ENCODE measurements around the gene RALGAPA1. TPM values are rescaled to one million over a fixed set of nuclear protein-coding genes. Genes with fewer than 3 reads are reported as not detected.
A peak's percentile ranks its signal among the peaks of the same experiment; 100 is the strongest.

RALGAPA1 gene
- total and polyA plus RNA-seq, 2 donors (not counting 1 experiment from before 2014, with no cell fraction given), result 7.2 to 34.5 TPM

GRCh38 chr14:35543006-35543405, 266.1 kb downstream of the RALGAPA1 start:
- TF ChIP-seq EZH2 (IDR thresholded peaks at IDR 0.05; ENCODE audit: low read length, missing control alignments) (no peak), CTCF (conservative IDR thresholded peaks at IDR 0.05 in 1 of 2, IDR thresholded peaks at IDR 0.05 in 1 of 2; ENCODE audit: low read depth in 1 of 2, low read length in 2 of 2) (no peak)
- no peak overlapping the region for H3K9ac ChIP-seq (ENCODE audit: insufficient read depth, low read length)
- H3K4me3 ChIP-seq (replicated peaks in 1 of 4; ENCODE audit: control extremely low read depth in 1 of 4, insufficient read depth in 1 of 4, low read depth in 3 of 4, low read length in 4 of 4), result no peak overlapping the region
- no peak overlapping the region for H2AFZ ChIP-seq (ENCODE audit: low read length)
- DNase-seq (ENCODE audit: low read depth in 2 of 2), result no peak
- H3K4me2 ChIP-seq (ENCODE audit: extremely low read depth, insufficient read depth, low read length), result no peak overlapping the region
- H3K36me3 ChIP-seq (ENCODE audit: control insufficient read depth, insufficient read depth, low read length), result no peaks in the 10 kb centered on the region
- H3K9me3 ChIP-seq (ENCODE audit: control insufficient read depth, insufficient read depth, low read depth, low read length), result no peaks in the 10 kb centered on the region
- H4K20me1 ChIP-seq (ENCODE audit: control insufficient read depth, extremely low read depth, insufficient read depth, low read length), result no peaks in the 10 kb centered on the region
- no peaks in the 10 kb centered on the region for H3K79me2 ChIP-seq (ENCODE audit: control insufficient read depth, insufficient read depth, low read length)
- H3K27ac ChIP-seq (ENCODE audit: insufficient read depth, low read length), result no peak overlapping the region
- H3K4me1 ChIP-seq (ENCODE audit: control insufficient read depth, extremely low read depth, insufficient read depth, low read length), result no peaks in the 10 kb centered on the region
- no peaks in the 10 kb centered on the region for H3K27me3 ChIP-seq (ENCODE audit: control insufficient read depth, insufficient read depth, low read length)

GRCh38 chr14:35539969-35540368, 269.1 kb downstream of the RALGAPA1 start:
- no peaks in the 10 kb centered on the region for H3K79me2 ChIP-seq (ENCODE audit: control insufficient read depth, insufficient read depth, low read length)
- TF ChIP-seq CTCF (conservative IDR thresholded peaks at IDR 0.05 in 1 of 2, IDR thresholded peaks at IDR 0.05 in 1 of 2; ENCODE audit: low read depth in 1 of 2, low read length in 2 of 2) (no peak), EZH2 (IDR thresholded peaks at IDR 0.05; ENCODE audit: low read length, missing control alignments) (no peak)
- H3K9me3 ChIP-seq (ENCODE audit: control insufficient read depth, insufficient read depth, low read depth, low read length), result no peaks in the 10 kb centered on the region
- H3K9ac ChIP-seq (ENCODE audit: insufficient read depth, low read length), result no peak overlapping the region
- no peaks in the 10 kb centered on the region for H3K36me3 ChIP-seq (ENCODE audit: control insufficient read depth, insufficient read depth, low read length)
- H4K20me1 ChIP-seq (ENCODE audit: control insufficient read depth, extremely low read depth, insufficient read depth, low read length), result no peaks in the 10 kb centered on the region
- no peak for DNase-seq (ENCODE audit: low read depth in 2 of 2)
- H2AFZ ChIP-seq (ENCODE audit: low read length), result no peak overlapping the region
- no peak overlapping the region for H3K27ac ChIP-seq (ENCODE audit: insufficient read depth, low read length)
- H3K4me3 ChIP-seq (replicated peaks in 1 of 4; ENCODE audit: control extremely low read depth in 1 of 4, insufficient read depth in 1 of 4, low read depth in 3 of 4, low read length in 4 of 4), result no peak overlapping the region
- H3K27me3 ChIP-seq (ENCODE audit: control insufficient read depth, insufficient read depth, low read length), result peaks cover 5% of the 10 kb centered on the region
- no peak overlapping the region for H3K4me2 ChIP-seq (ENCODE audit: extremely low read depth, insufficient read depth, low read length)
- H3K4me1 ChIP-seq (ENCODE audit: control insufficient read depth, extremely low read depth, insufficient read depth, low read length), result peaks cover 1% of the 10 kb centered on the region

DNA sequence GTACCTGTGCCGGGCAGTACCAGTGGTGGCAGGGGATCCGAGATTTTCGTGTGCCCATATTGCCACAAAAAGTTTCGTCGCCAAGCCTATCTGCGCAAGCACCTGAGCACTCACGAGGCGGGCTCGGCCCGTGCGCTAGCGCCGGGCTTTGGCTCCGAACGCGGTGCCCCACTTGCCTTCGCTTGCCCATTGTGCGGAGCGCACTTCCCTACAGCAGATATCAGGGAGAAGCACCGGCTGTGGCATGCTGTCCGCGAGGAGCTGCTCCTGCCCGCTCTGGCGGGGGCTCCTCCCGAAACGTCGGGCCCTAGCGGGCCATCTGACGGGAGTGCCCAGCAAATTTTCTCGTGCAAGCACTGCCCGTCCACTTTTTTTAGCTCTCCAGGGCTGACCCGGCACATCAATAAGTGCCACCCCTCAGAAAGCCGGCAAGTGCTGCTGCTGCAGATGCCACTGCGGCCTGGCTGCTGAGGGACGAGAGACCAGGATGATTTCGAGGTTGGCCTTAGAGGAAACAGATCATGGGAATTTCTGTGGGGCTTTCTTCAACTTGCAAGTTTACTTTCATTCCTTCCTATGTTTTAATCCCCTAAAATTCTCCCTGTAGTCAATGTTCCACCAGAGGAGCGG, 273.5 kb downstream of the RALGAPA1 start:
- TF ChIP-seq CTCF (conservative IDR thresholded peaks at IDR 0.05 in 1 of 2, IDR thresholded peaks at IDR 0.05 in 1 of 2; ENCODE audit: low read depth in 1 of 2, low read length in 2 of 2) (no peak), EZH2 (IDR thresholded peaks at IDR 0.05; ENCODE audit: low read length, missing control alignments) (no peak)
- H3K9ac ChIP-seq (ENCODE audit: insufficient read depth, low read length), result no peak overlapping the region
- H4K20me1 ChIP-seq (ENCODE audit: control insufficient read depth, extremely low read depth, insufficient read depth, low read length), result no peaks in the 10 kb centered on the region
- H3K79me2 ChIP-seq (ENCODE audit: control insufficient read depth, insufficient read depth, low read length), result no peaks in the 10 kb centered on the region
- H3K36me3 ChIP-seq (ENCODE audit: control insufficient read depth, insufficient read depth, low read length), result no peaks in the 10 kb centered on the region
- H3K27me3 ChIP-seq (ENCODE audit: control insufficient read depth, insufficient read depth, low read length), result peaks cover 28% of the 10 kb centered on the region
- H3K27ac ChIP-seq (ENCODE audit: insufficient read depth, low read length), result no peak overlapping the region
- H2AFZ ChIP-seq (ENCODE audit: low read length), result no peak overlapping the region
- no peaks in the 10 kb centered on the region for H3K9me3 ChIP-seq (ENCODE audit: control insufficient read depth, insufficient read depth, low read depth, low read length)
- H3K4me1 ChIP-seq (ENCODE audit: control insufficient read depth, extremely low read depth, insufficient read depth, low read length), result peaks cover 4% of the 10 kb centered on the region
- peak overlapping the region in 2 of 4 experiments; percentile 3 to 9 for H3K4me3 ChIP-seq (replicated peaks in 1 of 4; ENCODE audit: control extremely low read depth in 1 of 4, insufficient read depth in 1 of 4, low read depth in 3 of 4, low read length in 4 of 4)
- DNase-seq (ENCODE audit: low read depth in 2 of 2), result no peak
- peak overlapping the region; percentile 71 for H3K4me2 ChIP-seq (ENCODE audit: extremely low read depth, insufficient read depth, low read length)

Data from fibroblast of lung (primary cell).